Epidermal melanocyte (primary cell): ENCODE results near the gene TPSB2.

Experiments
- DNase-seq: peaks from one replicate; pipeline ENCODE4 v3.0.0; 2011; ENCODE audit warnings: low spot score; ENCODE audit not compliant: insufficient read length

The TPSB2 gene

GRCh38 chr16:1184156-1184868, 45.7 kb downstream of the TPSB2 start:
- DNase-seq: no peak

GRCh38 chr16:1182950-1183907, 46.8 kb downstream of the TPSB2 start:
- no peak for DNase-seq

- no peak for DNase-seq
Observed at GRCh38 chr16:1182316-1182671, 47.7 kb downstream of the TPSB2 start.

GRCh38 chr16:1181404-1182315, 48.3 kb downstream of the TPSB2 start:
- no peak for DNase-seq

- no peak for DNase-seq
Observed at GRCh38 chr16:1180549-1181403, 49.2 kb downstream of the TPSB2 start.
